Adrenal gland (tissue), 12 donors: Measurements from ENCODE around the gene NYAP2. TPM values are rescaled to one million over a fixed set of nuclear protein-coding genes. Genes with fewer than 3 reads are reported as not detected.

Experiments
- DNase-seq, 7 donors: peaks; one replicate each; pipeline ENCODE4 v3.0.0-alpha.2; 2019 to 2020
- H3K27ac ChIP-seq, 5 donors: fragments of 200-600 bp; sonication (generic) in 4 of 5; 1 replicate in 3 of 5; 2 replicates in 2 of 5; pipeline versions ENCODE4 v1.5.1 to v1.8.0; 2016 to 2020; ENCODE audit warnings: mild to moderate bottlenecking in 1 of 5
- H3K27me3 ChIP-seq: fragments of 200-600 bp; 2 replicates; pipeline ENCODE4 v1.8.0; 2021
- H3K36me3 ChIP-seq, 2 donors: fragments of 200-600 bp; replicated peaks in 1 of 2; 1 replicate in 1 of 2; 2 replicates in 1 of 2; pipeline versions ENCODE4 v1.5.1 to v1.8.0; 2018 to 2022
- H3K4me1 ChIP-seq, 2 donors: fragments of 200-600 bp; replicated peaks in 1 of 2; 1 replicate in 1 of 2; 2 replicates in 1 of 2; pipeline versions ENCODE4 v1.5.1 to v1.8.0; 2018 to 2021
- H3K4me3 ChIP-seq, 4 donors: fragments of 200-600 bp; sonication (generic) in 3 of 4; one replicate each; pipeline ENCODE4 v1.5.1; 2016 to 2018
- H3K9me3 ChIP-seq, 3 donors: fragments of 200-600 bp; sonication (generic) in 1 of 3; replicated peaks in 1 of 3; 1 replicate in 2 of 3; 2 replicates in 1 of 3; pipeline versions ENCODE4 v1.5.1 to v1.8.0; 2016 to 2021
- POLR2A ChIP-seq, 2 donors: fragments of 450-650 bp; IDR thresholded peaks; one replicate each; pipeline ENCODE4 v1.6.1; 2017; ENCODE audit warnings: antibody characterized with exemption in 2 of 2, mild to moderate bottlenecking in 2 of 2, moderate library complexity in 1 of 2
- WGBS, 4 donors: extraction: QIAGEN DNeasy Blood & Tissue Kit in 2 of 4; methylation state at CpG; one replicate each; pipeline versions ENCODE4 v1.1.5 to v1.1.7; 2013 to 2017; 5-methylcytosine and 5-hydroxymethylcytosine counted together
- intact Hi-C, 2 donors: fragments of 100-400 bp; cut with DNase I; formaldehyde crosslinking; loops; one replicate each; pipeline versions ENCODE4 v1.14.1 to v1.15.0; 2022 to 2023
- polyA plus RNA-seq, 3 donors: library from polyadenylated mRNA; stranded (reverse); fragments of 200-250 nt in 2 of 3; fragments of 350-450 nt in 1 of 3; fragmentation: Illumina TruSeq in 1 of 3; extraction: RNeasy Lipid Tissue Mini Kit (QIAGEN cat#74804) in 1 of 3; gene quantifications; one replicate each; pipeline ENCODE4 v1.2.3, GENCODE V29; 2013 to 2014
- total RNA-seq, 9 donors: library from RNA; depleted of rRNA in 4 of 9; stranded (reverse); fragments of >200 nt in 4 of 9; fragments of 120-200 nt in 1 of 9; fragmentation: NEBNext Ultra II Directional in 1 of 9; extraction: Animal tissue kit (Norgen Biotek cat#: 25700) in 1 of 9; gene quantifications; one replicate each; pipeline versions ENCODE4 v1.1.0 to v1.2.4, GENCODE V29; 2013 to 2023
- TF ChIP-seq, protein P1 (sequence below), 6 experiments: fragments of 450-650 bp in 4 of 6; fragments of 200-600 bp in 2 of 6; sonication (generic) in 1 of 6; IDR thresholded peaks; 1 replicate in 5 of 6; 2 replicates in 1 of 6; pipeline versions ENCODE4 v1.5.1 to v1.8.0; 2016 to 2021; ENCODE audit warnings: antibody characterized with exemption in 6 of 6, mild to moderate bottlenecking in 2 of 6, moderate library complexity in 1 of 6
- donor health status: healthy with polysubstance abuse.
- donor health status: Bipolar disorder and iron deficiency.
- donor health status: DM: yes; HTN: yes; CAD: no.
- donor health status: DM: no; HTN: no; CAD: no.
- donor health status: DM: no; HTN: no; CAD: no.
- donor health status: DM: yes; HTN: yes; CAD: no.

The NYAP2 gene
- total and polyA plus RNA-seq, 12 donors: under 0.01 to 0.67 (median 0.11) TPM; not detected in 3

DNA sequence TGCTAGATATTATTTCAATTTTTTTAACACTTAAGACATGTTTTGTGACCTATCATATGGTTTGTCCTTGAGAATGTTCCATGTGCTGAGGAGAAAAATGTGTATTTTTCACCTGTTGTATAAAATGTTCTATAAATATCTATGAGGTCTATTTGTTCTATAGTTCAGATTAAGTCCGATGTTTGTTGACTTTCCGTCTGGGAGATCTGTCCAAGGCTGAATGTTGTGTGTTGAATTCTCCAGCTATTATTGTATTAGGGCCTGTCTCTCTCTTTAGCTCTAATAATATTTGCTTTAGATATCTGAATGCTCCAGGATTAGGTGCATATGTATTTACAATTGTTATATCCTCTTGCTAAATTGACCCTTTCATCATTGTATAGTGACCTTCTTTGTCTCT, 144.1 kb downstream of the NYAP2 start:
- Histone ChIP-seq H3K27ac (no peak overlapping the region), H3K36me3 (no peaks in the 10 kb centered on the region), H3K4me1 (no peaks in the 10 kb centered on the region), H3K4me3 (no peak overlapping the region), H3K9me3 (no peaks in the 10 kb centered on the region), H3K27me3 (no peaks in the 10 kb centered on the region)
- intact Hi-C loops: no loop called here
- TF ChIP-seq, protein P1, sequence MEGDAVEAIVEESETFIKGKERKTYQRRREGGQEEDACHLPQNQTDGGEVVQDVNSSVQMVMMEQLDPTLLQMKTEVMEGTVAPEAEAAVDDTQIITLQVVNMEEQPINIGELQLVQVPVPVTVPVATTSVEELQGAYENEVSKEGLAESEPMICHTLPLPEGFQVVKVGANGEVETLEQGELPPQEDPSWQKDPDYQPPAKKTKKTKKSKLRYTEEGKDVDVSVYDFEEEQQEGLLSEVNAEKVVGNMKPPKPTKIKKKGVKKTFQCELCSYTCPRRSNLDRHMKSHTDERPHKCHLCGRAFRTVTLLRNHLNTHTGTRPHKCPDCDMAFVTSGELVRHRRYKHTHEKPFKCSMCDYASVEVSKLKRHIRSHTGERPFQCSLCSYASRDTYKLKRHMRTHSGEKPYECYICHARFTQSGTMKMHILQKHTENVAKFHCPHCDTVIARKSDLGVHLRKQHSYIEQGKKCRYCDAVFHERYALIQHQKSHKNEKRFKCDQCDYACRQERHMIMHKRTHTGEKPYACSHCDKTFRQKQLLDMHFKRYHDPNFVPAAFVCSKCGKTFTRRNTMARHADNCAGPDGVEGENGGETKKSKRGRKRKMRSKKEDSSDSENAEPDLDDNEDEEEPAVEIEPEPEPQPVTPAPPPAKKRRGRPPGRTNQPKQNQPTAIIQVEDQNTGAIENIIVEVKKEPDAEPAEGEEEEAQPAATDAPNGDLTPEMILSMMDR (IDR thresholded peaks at IDR 0.05): no peak
- no peak for TF ChIP-seq POLR2A (IDR thresholded peaks at IDR 0.05)
- DNase-seq: no peak
- WGBS, 4 donors: 28 to 50% (median 38%) methylated on average over 2 of the region's 2 CpGs

DNA sequence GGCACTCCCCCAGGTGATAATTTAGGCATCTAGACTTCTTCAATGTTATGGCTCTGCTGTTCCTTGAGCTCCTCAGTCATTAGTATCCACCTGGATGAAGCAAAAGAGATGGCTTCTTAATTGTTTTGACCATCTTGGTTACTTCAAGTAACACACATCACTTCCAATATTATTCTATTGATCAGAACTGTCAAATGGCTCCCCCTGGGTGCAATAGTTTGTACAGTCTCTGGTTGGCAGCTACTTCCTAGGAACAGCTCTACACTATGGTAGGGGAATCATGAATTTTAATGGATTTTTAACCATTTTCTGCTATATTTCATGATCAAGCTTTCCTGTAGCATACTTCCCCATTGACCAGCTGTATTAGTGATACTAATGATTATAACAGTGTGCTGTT, 157.0 kb downstream of the NYAP2 start:
- Histone ChIP-seq H3K27me3 (no peaks in the 10 kb centered on the region), H3K36me3 (no peaks in the 10 kb centered on the region), H3K4me1 (no peaks in the 10 kb centered on the region), H3K4me3 (no peak overlapping the region), H3K9me3 (no peaks in the 10 kb centered on the region), H3K27ac (no peak overlapping the region)
- intact Hi-C loops: no loop called here
- TF ChIP-seq, protein P1 (IDR thresholded peaks at IDR 0.05): no peak
- TF ChIP-seq POLR2A (IDR thresholded peaks at IDR 0.05): no peak
- no peak for DNase-seq

DNA sequence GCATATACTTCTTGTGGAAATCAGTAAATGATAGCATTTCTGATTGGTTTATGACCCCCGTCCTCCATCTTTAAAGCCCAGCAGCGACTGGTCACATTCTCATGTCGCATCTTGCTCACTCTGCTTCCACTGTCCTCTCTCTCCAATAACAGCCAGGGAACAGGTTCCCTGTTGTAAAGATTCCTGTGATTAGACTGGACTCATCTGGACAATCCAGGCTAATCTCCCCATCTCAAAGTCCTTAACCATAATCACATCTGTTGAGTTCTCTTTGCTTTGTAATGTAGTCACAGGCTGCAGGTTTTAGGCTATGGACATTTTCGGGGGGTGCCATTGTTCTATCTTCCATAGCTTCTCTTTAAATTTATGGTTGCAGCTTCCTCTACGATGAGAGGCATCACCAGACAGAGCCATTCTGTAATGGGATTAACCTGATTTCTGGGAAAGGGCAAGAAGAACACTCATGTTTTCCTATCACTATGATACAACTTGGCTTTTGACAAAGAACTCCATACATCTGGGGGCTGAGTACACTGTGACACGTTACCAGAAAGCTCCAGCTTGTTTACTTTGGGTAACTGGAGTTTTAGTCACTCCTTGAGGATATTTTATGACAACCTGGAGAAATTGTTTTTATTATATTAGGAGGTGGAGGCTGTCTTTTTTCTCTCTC, 159.0 kb downstream of the NYAP2 start:
- intact Hi-C loops: no loop called here
- no peaks in the 10 kb centered on the region for H3K36me3 ChIP-seq
- no peaks in the 10 kb centered on the region for H3K27me3 ChIP-seq
- no peaks in the 10 kb centered on the region for H3K9me3 ChIP-seq
- no peak overlapping the region for H3K4me3 ChIP-seq
- no peak overlapping the region for H3K27ac ChIP-seq
- no peak for DNase-seq
- TF ChIP-seq POLR2A (IDR thresholded peaks at IDR 0.05): no peak
- TF ChIP-seq, protein P1 (IDR thresholded peaks at IDR 0.05): no peak
- WGBS, 4 donors: 58 to 65% (median 61%) methylated on average over 6 of the region's 6 CpGs
- no peaks in the 10 kb centered on the region for H3K4me1 ChIP-seq

DNA sequence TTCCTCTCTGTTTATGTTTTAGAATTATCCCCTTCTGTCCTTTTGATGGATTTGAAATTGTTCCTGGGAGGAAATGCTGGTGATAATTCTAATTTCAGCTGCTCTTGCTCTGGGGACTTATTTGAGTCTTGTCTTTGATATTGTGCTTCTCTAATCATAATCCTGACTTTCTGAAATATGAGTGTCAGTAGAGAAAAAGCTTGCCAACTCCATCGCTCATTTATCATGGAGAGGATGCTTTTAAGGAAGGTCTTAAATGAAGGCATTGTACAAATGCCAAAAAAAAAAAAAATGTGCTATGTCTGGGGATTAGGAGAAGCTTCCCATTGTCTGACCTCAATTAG, 159.5 kb downstream of the NYAP2 start:
- no peaks in the 10 kb centered on the region for H3K9me3 ChIP-seq
- no peak for DNase-seq
- no peak overlapping the region for H3K27ac ChIP-seq
- H3K4me3 ChIP-seq: no peak overlapping the region
- H3K27me3 ChIP-seq: no peaks in the 10 kb centered on the region
- 19 to 56% (median 43%) methylated on average over 1 of the region's 1 CpG for WGBS, 4 donors
- intact Hi-C loops: no loop called here
- H3K36me3 ChIP-seq: no peaks in the 10 kb centered on the region
- H3K4me1 ChIP-seq: no peaks in the 10 kb centered on the region
- no peak for TF ChIP-seq POLR2A (IDR thresholded peaks at IDR 0.05)
- TF ChIP-seq, protein P1 (IDR thresholded peaks at IDR 0.05): no peak
